Measurements from ENCODE around the gene FCRL4. TPM values are rescaled to one million over a fixed set of nuclear protein-coding genes. Genes with fewer than 3 reads are reported as not detected.
"Not testable (repeated sequence)": the region's sequence is repeated elsewhere in the genome, so short reads cannot be mapped to it uniquely, and the experiment has no call there.

Gene FCRL4
- total RNA-seq, 2 experiments from 2014 or later = not detected

DNA sequence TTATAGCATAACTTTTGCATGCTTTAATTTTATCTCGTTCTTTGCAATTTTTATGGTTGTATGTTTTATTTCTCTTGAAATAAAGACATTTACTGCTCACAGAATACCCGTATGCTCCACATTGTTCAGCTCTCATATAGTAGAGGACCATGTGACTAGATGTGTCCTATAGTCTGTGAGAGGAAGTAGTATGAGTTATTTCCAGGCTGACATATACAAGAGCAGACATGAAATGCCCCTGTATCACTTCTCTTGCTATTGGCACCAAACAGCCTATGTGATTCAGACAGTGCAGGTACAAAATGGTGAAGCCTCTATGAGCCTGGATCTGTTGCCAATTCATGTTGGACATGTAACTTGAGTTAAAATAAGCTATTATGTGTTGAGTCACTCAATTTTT, 39.8 kb downstream of the FCRL4 start:
- CTCF ChIA-PET = no interaction called here
- POLR2A ChIA-PET = no interaction called here

DNA sequence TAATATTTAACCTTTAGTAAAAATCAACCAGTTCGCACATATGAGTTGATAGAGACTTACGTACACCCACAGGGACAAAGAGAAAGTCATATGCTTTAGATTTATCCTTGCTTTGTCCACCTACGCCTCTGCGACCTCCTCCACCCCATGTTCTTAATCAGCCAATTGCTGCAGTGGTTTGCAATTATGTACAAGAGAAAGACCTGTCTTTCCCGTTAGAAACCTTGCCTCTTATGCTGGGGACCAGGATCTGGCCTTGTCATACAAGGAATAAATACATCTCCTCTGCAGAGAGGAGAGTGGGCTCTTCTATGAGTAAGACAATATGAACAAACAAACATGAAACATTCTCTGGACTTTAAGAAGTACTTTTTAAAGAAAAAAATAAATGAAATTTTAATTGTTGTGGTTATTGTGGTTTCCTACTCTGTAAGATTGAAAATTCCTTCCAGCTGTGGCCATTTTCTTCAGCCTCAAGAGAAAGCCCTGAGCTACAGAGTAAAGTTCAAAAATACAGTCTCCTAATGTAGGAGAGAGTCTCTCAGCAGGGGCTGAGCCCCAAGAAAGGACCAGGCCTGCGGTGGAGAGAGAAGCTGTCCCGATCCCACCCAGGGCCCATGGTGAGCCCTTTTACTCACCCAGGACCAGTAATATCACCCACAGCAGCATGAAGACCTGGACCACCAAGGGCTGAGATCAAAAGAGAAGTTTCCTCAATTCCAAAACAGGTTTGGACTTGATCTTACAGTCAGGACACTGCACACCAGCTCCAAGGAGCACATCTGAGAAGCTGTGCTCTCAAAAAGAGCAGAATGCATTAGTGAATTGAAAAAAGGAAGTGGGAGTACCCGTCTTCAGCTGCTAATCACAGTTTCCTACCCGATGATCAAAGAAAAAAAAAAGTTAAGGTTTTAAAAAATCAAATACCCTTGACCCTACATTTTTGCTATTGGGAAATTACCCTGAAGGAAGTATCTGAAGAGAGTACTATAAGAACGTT, 45.9 kb downstream of the FCRL4 start, which contains the start of gene FCRL5:
Gene FCRL5 (minus strand): TSS at position 822 of the 1,000 bp plus-strand sequence. CDS start 153 bp downstream, at position 669.
- ChIA-PET CTCF (no interaction called here), POLR2A (no interaction called here)

DNA sequence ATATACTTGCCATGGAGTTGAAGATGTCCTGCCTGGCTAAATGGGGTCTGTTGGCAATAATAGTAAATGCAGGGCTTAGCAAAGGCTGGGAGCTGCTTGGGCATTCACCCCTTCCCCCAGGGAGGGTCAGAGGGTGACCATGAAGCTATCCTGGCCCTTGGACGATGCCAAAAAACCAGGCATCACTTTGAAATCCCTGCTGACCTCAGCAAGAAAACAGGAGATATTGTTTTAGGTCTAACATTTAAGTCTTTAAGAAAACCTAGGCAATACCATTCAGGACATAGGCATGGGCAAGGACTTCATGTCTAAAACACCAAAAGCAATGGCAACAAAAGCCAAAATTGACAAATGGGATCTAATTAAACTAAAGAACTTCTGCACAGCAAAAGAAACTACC, 49.8 kb downstream of the FCRL4 start:
- CTCF ChIA-PET, POLR2A ChIA-PET: not testable (repeated sequence)

DNA sequence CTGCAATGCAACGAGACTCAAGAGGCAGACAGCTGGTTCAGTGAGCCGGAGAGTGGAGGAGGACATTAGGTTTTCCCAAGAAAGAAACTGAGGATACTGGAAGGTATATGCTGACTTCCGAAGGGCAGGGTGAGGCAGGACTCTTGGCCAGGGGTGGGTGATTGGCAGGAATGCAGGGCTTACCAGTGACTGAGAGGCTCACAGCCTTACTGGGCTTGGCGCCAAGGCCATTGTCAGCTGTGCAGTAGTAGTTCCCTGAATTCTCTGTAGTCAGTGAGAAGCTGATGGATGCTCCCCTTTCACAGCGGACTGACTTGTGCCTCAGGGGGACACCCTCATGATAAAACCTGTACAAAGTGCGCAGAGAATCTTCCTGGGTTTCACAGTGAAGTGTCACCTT, 55.2 kb downstream of the FCRL4 start:
- ChIA-PET POLR2A (no interaction called here), CTCF (no interaction called here)

DNA sequence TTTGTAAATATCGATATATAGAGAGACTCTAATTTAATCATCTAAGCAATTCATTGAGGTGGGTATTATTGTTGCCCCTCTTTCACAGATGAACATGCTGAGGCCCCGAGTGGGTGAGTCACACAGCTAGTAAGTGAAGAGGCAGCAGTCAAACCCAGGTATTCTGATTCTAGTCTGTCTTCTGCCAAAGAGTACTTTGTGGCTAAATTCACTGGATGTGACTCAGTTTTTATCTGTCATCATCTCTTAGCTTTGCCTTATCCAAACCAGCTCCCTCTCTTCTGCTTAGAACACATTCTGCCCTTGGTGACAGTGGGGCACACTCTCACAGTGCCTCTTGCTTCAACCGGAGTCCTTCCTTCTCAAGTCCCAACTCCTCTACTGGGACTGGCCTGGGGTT, 57.0 kb downstream of the FCRL4 start:
- POLR2A ChIA-PET = no interaction called here
- CTCF ChIA-PET = no interaction called here

DNA sequence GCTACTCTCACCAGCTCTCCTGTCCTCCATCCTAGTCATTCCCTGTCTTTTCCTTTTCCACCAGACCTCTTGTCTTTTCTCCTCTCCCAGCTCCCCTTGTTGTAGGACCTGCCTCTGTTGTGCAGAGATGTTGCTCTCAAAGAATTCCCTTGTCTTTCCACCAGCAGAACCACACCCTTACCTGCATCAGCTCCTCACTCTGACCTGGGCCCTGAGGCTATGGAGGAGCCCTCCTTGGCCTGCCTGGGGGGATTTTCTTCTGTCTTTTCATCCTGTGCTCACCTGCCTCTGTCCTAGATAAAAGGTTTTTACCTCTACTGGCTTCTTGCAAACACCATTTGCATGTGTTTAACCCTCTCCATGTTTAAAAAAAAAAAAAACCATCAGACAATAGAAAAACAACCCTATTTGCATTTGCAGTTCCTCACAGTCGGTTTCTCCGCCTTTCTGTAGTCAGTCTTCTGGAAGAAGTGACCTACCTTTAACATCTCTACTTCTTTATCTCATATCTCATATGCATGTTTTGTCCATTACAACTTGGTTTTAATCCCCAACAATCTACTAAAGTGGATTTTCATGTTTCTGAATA, 57.6 kb downstream of the FCRL4 start:
- POLR2A ChIA-PET = no interaction called here
- CTCF ChIA-PET = no interaction called here

DNA sequence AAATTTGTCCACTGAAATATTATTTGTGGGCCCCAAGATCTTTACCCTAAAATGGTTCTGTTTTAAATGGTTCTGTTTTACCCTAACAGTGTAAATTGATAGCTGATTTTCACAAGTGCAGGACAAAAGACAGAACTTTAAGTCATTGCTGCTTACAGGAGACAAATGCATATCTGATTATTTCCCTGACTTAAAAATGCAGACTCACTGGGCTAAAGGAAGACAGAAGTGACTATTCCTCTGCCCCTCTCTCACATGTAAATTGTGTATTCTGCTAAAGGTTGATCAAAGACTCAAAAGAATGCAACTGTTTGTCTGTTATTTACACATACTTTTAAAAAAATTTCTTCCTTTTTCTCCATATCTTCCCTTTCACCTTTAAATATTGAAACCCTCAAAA, 58.3 kb downstream of the FCRL4 start:
- CTCF ChIA-PET = no interaction called here
- POLR2A ChIA-PET = no interaction called here

DNA sequence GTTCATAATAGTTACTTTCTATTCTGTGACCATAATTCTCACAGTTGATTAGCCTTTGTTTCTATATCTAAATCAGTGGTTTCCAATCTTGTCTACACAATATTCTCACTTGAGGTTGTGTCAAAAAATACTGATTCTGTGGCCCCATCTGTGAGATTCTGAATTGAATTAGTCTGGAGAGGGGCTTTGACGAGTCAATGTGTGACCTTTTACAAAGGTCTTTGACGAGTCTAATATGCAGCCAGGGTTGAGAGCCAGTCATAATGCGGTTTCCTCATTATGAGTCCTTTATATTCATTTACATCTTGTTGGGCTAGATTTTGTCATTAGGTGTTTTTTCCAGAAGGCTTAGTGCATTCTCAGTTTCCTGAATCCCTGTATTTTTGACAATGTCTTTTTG, 65.3 kb downstream of the FCRL4 start:
- ChIA-PET CTCF (no interaction called here), POLR2A (no interaction called here)

DNA sequence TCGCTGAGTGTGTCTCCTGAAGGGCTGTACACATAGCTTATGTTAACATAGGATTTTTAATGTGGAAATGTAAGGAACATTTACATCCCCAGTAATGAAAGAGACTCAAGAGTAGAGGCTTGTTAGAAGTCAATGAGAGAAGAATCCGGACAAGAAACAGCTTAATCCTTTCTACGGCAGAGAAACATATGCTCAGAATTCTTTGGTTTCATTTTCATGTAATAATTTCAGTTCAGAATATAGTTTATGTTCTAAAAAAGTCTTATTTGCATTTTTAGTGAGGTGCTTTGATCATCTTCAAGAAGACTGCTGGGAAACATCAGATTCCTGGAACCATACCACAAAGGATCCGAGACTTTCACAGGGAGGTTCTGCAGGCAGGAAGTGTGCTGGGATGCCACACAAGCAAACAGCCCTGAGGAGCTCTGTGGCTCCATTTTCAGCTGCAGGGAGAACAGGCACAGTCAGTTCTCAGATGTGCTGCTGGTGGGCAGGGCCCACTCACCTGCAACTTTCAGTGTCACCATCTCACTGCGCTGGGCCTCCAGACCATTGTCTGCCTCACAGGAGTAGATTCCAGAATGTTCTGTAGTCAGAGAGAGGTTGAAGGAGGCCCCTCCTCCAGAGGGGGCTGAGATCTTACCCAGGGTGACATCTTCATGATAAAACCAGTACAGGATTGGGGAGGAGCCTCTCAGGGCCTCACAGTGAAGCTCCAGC, 74.0 kb downstream of the FCRL4 start:
- POLR2A ChIA-PET = no interaction called here

More for the DNA sequence above, 74.0 kb downstream of the FCRL4 start:
- CTCF ChIA-PET = no interaction called here

Other genes starting within 250 kb of the FCRL4 start
- not detected for gene FCRL5, start 45.6 kb downstream of the FCRL4 start, total RNA-seq
- 1 to 10 TPM; 3.8 to 3.9 TPM for gene FCRL3, start 102.7 kb upstream of the FCRL4 start, total RNA-seq
- gene FCRL2, start 179.0 kb upstream of the FCRL4 start, total RNA-seq = not detected
- gene FCRL1, start 222.0 kb upstream of the FCRL4 start, total RNA-seq = not detected
- not detected for gene CD5L, start 243.7 kb upstream of the FCRL4 start, total RNA-seq

Data from activated CD8-positive, alpha-beta memory T cell treated with anti-CD3 and anti-CD28 coated beads for 36 hours (primary cell).